K562 (cell line): Measurements from ENCODE around the gene VAMP8. TPM values are rescaled to one million over a fixed set of nuclear protein-coding genes. Genes with fewer than 3 reads are reported as not detected.

ENCODE experiments used
- HNRNPUL1 ChIP-seq: fragments of 200-400 bp; formaldehyde crosslinking; IDR thresholded peaks from 2 replicates; pipeline ENCODE4 v1.6.1; 2017; ENCODE audit warnings: low read length
- JUND ChIP-seq, 2 experiments: IDR thresholded peaks; 2 replicates in 1 of 2; 3 replicates in 1 of 2; pipeline ENCODE4 v1.6.1; 2011; ENCODE audit warnings: borderline replicate concordance in 2 of 2, low read depth in 2 of 2, low read length in 2 of 2, improper control_type of control experiment in 1 of 2, missing biosample characterization in 1 of 2, missing genetic modification characterization in 1 of 2, missing genetic modification reagents in 1 of 2
- KDM2B ChIP-seq: fragments of 250-450 bp; sonication (Bioruptor Pico); IDR thresholded peaks from 2 replicates; pipeline ENCODE4 v1.8.0; 2021; ENCODE audit warnings: mild to moderate bottlenecking, moderate library complexity
- PRDM10 ChIP-seq: fragments of 450-650 bp; IDR thresholded peaks from 2 replicates; pipeline ENCODE4 v1.6.1; 2018; ENCODE audit not compliant: partially characterized antibody
- RBFOX2 ChIP-seq: fragments of 200-400 bp; formaldehyde crosslinking; IDR thresholded peaks from 2 replicates; pipeline ENCODE4 v1.6.1; 2017; ENCODE audit warnings: low read depth, mild to moderate bottlenecking, low read length, moderate library complexity
- SP1 ChIP-seq: sonication (generic); formaldehyde crosslinking; IDR thresholded peaks from 2 replicates; pipeline ENCODE4 v1.8.1; 2022; ENCODE audit warnings: mild to moderate bottlenecking, missing genetic modification reagents
- THRAP3 ChIP-seq: fragments of 450-650 bp; IDR thresholded peaks from 2 replicates; pipeline ENCODE4 v1.6.1; 2016; ENCODE audit warnings: mild to moderate bottlenecking, inconsistent platforms, borderline replicate concordance
- USF1 ChIP-seq: sonication (generic); formaldehyde crosslinking; IDR thresholded peaks from 2 replicates; pipeline ENCODE4 v1.9.0; 2022; ENCODE audit warnings: mild to moderate bottlenecking, missing genetic modification reagents
- ZC3H4 ChIP-seq: sonication (generic); formaldehyde crosslinking; IDR thresholded peaks from 2 replicates; pipeline ENCODE4 v1.9.0; 2021; ENCODE audit warnings: missing genetic modification reagents, borderline replicate concordance
- ZNF79 ChIP-seq: fragments of 250-450 bp; sonication (Bioruptor Pico); IDR thresholded peaks from 2 replicates; pipeline ENCODE4 v1.4.0; 2020; ENCODE audit warnings: low read depth, mild to moderate bottlenecking, moderate library complexity
- polyA plus RNA-seq, 8 experiments: library from polyadenylated mRNA; depleted of rRNA in 4 of 8; stranded (reverse) in 5 of 8; unstranded in 3 of 8; fragments of >200 nt; fragmentation: Nextera tagmentation in 2 of 8; fragmentation: Illumina TruSeq in 1 of 8; extraction: Ambion mirVana in 2 of 8; extraction: Trizol in 1 of 8; gene quantifications; 2 replicates each; pipeline versions ENCODE4 v1.2.1 to v1.2.3, GENCODE V29; 2011 to 2014; ENCODE audit warnings: inconsistent platforms in 1 of 8, missing spikeins in 1 of 8
- total RNA-seq, 7 experiments: library from RNA; depleted of rRNA in 6 of 7; stranded (reverse); fragments of >200 nt in 6 of 7; fragmentation: Illumina TruSeq in 2 of 7; extraction: Trizol in 2 of 7; gene quantifications; 2 replicates each; pipeline versions ENCODE4 v1.2.1 to v1.2.3, GENCODE V29; 2011 to 2021; ENCODE audit warnings: low replicate concordance in 1 of 7
- TF ChIP-seq, protein P1 (sequence below): sonication (generic); formaldehyde crosslinking; IDR thresholded peaks from 2 replicates; pipeline ENCODE4 v1.8.1; 2023; ENCODE audit warnings: missing genetic modification reagents, mild to moderate bottlenecking, borderline replicate concordance
- TF ChIP-seq, protein P2 (sequence below): fragments of 250-450 bp; sonication (Bioruptor Pico); IDR thresholded peaks from 2 replicates; pipeline ENCODE4 v1.8.0; 2022; ENCODE audit warnings: moderate library complexity, mild to moderate bottlenecking, inconsistent platforms

Gene VAMP8
- total and polyA plus RNA-seq, 9 of the 15 experiments (the other 6 are each of a cell fraction or from before 2014, with no cell fraction given) = 107 to 571 (median 248) TPM

GRCh38 chr2:85539361-85540132 lies 37.8 kb upstream of the VAMP8 start (continued):
- peak; percentile 38 for TF ChIP-seq PRDM10
- TF ChIP-seq, protein P1, sequence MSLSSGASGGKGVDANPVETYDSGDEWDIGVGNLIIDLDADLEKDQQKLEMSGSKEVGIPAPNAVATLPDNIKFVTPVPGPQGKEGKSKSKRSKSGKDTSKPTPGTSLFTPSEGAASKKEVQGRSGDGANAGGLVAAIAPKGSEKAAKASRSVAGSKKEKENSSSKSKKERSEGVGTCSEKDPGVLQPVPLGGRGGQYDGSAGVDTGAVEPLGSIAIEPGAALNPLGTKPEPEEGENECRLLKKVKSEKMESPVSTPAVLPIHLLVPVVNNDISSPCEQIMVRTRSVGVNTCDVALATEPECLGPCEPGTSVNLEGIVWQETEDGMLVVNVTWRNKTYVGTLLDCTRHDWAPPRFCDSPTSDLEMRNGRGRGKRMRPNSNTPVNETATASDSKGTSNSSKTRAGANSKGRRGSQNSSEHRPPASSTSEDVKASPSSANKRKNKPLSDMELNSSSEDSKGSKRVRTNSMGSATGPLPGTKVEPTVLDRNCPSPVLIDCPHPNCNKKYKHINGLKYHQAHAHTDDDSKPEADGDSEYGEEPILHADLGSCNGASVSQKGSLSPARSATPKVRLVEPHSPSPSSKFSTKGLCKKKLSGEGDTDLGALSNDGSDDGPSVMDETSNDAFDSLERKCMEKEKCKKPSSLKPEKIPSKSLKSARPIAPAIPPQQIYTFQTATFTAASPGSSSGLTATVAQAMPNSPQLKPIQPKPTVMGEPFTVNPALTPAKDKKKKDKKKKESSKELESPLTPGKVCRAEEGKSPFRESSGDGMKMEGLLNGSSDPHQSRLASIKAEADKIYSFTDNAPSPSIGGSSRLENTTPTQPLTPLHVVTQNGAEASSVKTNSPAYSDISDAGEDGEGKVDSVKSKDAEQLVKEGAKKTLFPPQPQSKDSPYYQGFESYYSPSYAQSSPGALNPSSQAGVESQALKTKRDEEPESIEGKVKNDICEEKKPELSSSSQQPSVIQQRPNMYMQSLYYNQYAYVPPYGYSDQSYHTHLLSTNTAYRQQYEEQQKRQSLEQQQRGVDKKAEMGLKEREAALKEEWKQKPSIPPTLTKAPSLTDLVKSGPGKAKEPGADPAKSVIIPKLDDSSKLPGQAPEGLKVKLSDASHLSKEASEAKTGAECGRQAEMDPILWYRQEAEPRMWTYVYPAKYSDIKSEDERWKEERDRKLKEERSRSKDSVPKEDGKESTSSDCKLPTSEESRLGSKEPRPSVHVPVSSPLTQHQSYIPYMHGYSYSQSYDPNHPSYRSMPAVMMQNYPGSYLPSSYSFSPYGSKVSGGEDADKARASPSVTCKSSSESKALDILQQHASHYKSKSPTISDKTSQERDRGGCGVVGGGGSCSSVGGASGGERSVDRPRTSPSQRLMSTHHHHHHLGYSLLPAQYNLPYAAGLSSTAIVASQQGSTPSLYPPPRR = no peak
- TF ChIP-seq JUND (IDR thresholded peaks at IDR 0.05; ENCODE audit: borderline replicate concordance, low read depth, low read length) = no peak
- no peak for TF ChIP-seq JUND (tag; IDR thresholded peaks at IDR 0.05; ENCODE audit: borderline replicate concordance, low read depth, low read length)
- TF ChIP-seq USF1 (CRISPR knock-in tag) = peak; percentile 73
- TF ChIP-seq, protein P2, sequence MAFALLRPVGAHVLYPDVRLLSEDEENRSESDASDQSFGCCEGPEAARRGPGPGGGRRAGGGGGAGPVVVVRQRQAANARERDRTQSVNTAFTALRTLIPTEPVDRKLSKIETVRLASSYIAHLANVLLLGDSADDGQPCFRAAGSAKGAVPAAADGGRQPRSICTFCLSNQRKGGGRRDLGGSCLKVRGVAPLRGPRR (CRISPR knock-in tag) = no peak
- no peak for TF ChIP-seq ZNF79
- peak; percentile 61 for TF ChIP-seq SP1 (CRISPR knock-in tag)
- TF ChIP-seq ZC3H4 (CRISPR knock-in tag) = no peak; the same call in 1 of the 2 replicates
- TF ChIP-seq KDM2B (CRISPR knock-in tag) = no peak
- TF ChIP-seq RBFOX2 = peak; percentile 97
- no peak for TF ChIP-seq THRAP3
- TF ChIP-seq HNRNPUL1 = no peak
